UCSD-AML1 (cell line): Measurements from ENCODE around the gene APOC3.
"Not testable (repeated sequence)": the region's sequence is repeated elsewhere in the genome, so short reads cannot be mapped to it uniquely, and the experiment has no call there.

Experiments used
- DNase-seq: peaks from one replicate; lab custom pipeline; 2025; ENCODE audit not compliant: unreplicated experiment; lab: John Stamatoyannopoulos, UW

APOC3 gene

DNA sequence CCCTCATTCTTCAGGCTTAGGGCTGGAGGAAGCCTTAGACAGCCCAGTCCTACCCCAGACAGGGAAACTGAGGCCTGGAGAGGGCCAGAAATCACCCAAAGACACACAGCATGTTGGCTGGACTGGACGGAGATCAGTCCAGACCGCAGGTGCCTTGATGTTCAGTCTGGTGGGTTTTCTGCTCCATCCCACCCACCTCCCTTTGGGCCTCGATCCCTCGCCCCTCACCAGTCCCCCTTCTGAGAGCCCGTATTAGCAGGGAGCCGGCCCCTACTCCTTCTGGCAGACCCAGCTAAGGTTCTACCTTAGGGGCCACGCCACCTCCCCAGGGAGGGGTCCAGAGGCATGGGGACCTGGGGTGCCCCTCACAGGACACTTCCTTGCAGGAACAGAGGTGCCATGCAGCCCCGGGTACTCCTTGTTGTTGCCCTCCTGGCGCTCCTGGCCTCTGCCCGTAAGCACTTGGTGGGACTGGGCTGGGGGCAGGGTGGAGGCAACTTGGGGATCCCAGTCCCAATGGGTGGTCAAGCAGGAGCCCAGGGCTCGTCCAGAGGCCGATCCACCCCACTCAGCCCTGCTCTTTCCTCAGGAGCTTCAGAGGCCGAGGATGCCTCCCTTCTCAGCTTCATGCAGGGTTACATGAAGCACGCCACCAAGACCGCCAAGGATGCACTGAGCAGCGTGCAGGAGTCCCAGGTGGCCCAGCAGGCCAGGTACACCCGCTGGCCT, 641 bp downstream of the APOC3 start:
- no peak for DNase-seq

DNA sequence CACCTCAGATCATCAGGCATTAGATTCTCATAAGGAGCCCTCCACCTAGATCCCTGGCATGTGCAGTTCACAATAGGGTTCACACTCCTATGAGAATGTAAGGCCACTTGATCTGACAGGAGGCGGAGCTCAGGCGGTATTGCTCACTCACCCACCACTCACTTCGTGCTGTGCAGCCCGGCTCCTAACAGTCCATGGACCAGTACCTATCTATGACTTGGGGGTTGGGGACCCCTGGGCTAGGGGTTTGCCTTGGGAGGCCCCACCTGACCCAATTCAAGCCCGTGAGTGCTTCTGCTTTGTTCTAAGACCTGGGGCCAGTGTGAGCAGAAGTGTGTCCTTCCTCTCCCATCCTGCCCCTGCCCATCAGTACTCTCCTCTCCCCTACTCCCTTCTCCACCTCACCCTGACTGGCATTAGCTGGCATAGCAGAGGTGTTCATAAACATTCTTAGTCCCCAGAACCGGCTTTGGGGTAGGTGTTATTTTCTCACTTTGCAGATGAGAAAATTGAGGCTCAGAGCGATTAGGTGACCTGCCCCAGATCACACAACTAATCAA, 2.2 kb downstream of the APOC3 start:
- no peak for DNase-seq

DNA sequence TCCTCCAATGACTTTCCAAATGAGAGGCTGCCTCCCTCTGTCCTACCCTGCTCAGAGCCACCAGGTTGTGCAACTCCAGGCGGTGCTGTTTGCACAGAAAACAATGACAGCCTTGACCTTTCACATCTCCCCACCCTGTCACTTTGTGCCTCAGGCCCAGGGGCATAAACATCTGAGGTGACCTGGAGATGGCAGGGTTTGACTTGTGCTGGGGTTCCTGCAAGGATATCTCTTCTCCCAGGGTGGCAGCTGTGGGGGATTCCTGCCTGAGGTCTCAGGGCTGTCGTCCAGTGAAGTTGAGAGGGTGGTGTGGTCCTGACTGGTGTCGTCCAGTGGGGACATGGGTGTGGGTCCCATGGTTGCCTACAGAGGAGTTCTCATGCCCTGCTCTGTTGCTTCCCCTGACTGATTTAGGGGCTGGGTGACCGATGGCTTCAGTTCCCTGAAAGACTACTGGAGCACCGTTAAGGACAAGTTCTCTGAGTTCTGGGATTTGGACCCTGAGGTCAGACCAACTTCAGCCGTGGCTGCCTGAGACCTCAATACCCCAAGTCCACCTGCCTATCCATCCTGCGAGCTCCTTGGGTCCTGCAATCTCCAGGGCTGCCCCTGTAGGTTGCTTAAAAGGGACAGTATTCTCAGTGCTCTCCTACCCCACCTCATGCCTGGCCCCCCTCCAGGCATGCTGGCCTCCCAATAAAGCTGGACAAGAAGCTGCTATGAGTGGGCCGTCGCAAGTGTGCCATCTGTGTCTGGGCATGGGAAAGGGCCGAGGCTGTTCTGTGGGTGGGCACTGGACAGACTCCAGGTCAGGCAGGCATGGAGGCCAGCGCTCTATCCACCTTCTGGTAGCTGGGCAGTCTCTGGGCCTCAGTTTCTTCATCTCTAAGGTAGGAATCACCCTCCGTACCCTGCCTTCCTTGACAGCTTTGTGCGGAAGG, 2.9 kb downstream of the APOC3 start:
- no peak for DNase-seq

DNA sequence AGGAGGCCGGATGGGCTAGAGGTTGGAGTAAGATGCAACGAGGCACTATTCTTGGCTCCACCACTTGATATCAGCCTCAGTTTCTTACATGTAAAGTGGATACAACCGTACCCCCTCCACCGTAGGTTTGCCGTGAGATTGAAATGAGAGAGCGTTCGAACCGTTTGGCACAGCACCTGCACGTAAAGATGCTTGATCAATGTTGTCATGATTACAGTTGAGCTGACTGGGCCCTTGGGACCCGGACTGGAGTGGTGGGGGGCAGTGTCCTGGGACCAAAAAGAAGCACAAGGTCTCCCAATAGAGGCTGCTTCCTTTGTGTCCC, 3.7 kb downstream of the APOC3 start:
- DNase-seq = no peak

DNA sequence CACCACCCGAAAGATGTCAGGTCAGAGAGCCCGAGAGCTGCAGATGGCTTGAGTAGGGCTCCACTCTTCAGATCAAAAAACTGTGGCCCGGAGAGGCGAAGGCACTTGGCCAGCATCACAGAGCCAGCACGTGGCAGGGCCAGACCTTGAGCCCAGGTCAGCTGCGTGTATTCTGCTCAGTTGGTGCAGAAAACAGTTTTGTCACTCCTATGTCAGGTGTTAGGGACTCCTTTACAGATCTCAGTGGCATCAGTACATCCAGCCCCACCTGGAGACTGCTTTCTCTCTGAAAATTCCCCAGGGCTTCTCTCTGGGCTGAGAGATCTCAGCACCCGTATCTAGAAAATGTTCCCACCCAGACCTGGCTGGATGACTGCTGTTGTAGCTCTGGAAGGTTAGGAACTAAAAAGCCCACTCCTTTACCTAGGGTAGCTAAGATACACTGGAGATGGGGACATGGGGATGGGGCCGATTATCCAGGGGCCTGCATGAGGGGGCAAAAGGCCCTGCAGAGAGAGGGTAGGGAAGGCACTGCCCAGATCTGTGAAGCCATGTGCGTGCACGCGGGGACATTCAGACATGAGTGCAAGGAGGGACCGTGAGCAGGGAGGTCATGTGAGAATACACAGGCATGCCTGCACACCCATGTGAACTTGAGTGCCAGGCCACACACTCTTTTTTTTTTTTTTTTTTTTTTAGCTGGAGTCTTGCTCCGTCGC, 4.3 kb downstream of the APOC3 start:
- no peak for DNase-seq

GRCh38 chr11:116834535-116835041, 4.9 kb downstream of the APOC3 start:
- not testable (repeated sequence) for DNase-seq

DNA sequence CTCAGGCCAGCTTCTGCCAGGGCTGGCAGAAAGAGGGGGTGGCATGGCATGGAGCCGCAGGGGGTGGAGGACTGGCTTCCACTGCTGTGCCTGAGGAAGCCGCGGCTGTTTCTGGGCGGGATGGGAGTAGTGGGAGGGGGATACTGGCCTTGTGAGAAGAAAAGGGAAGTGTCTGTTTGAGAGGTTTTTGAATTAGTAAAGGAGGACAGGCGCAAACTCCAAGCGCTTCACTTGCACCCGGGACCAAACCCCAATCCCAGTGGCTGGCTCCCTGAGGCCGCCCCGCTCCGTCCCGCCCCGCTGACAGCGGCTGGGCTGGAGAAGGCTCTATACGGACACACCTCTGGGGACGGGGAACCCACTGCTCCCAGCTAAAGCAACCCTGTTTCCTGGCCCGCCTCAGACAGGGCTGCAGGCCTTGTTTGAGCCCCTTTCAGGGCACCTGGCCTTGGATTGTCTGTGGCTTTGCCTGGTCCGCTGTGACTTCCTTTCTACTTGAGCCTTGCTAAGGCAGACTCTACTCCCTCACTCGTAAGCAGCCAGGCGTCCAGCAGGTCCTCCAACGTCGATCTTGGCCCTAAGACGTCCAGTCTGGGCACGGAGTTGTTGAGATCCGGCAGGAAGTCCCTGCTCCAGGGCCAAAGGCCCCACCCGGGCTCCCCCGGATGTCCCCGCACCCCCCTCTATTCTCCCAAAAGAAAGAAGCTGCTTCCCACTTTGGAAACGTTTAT, 5.5 kb downstream of the APOC3 start:
- peak; percentile 74 for DNase-seq

- peak; percentile 86 for DNase-seq
Observed at GRCh38 chr11:116835791-116836631, 6.3 kb downstream of the APOC3 start.

DNA sequence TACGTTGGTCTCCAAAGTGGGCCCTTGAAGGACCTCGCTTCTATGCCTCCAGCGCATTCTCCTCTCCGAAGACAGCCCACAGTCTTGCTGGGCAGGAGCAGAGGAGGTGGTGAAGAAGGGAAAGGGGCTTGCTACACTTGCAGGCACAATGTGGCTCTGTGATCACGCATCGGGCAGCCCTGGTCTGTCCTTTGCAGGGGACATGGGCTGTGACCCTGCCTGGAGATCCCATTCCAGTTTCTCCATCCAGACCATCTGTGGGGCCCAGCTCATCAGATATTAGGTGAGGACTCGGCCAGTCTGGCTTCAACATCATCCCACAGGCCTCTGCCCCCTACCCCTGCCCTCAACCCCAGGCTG, 6.9 kb downstream of the APOC3 start:
- no peak for DNase-seq

DNA sequence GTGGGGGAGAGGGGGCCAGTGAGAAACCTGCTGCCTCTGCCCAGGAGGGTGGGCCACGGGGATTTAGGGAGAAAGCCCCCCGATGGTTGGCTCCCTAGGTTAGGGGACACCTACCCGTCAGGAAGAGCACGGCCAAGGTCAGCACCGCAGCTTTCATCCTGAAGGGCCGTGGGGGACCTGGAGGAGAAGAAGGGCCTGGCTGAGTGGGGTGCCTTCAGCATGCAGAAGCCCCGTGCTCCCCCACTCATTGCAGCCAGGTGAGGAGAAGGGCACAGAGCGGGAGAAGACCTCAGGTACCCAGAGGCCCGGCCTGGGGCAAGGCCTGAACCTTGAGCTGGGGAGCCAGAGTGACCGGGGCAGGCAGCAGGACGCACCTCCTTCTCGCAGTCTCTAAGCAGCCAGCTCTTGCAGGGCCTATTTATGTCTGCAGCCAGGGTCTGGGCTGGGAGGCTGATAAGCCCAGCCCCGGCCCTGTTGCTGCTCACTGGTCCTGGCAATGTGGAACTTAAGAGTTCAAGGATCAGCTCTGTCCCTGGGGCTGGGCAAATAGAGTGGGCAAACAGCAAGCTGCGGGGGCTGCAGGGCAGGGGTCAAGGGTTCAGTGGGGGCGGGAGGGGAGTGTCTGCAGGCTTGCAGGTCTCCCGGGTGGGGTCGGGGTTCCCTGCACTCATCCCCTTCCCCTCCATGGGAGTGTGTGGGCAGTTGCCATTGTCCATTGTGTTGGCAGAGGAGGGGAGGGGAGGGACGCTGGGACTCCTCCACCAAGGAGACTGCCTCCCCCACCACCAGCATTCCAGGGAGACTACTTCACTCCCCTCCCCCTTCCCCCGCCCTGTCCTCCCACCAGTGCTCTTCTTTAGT, 7.8 kb downstream of the APOC3 start, which contains the start of gene APOA1:
Gene APOA1, minus strand, starts transcription at position 392 of the 861 bp plus-strand sequence. Its CDS starts 235 bp downstream, at position 157.
- no peak for DNase-seq

GRCh38 chr11:116838321-116839084, 8.8 kb downstream of the APOC3 start:
- no peak for DNase-seq

DNA sequence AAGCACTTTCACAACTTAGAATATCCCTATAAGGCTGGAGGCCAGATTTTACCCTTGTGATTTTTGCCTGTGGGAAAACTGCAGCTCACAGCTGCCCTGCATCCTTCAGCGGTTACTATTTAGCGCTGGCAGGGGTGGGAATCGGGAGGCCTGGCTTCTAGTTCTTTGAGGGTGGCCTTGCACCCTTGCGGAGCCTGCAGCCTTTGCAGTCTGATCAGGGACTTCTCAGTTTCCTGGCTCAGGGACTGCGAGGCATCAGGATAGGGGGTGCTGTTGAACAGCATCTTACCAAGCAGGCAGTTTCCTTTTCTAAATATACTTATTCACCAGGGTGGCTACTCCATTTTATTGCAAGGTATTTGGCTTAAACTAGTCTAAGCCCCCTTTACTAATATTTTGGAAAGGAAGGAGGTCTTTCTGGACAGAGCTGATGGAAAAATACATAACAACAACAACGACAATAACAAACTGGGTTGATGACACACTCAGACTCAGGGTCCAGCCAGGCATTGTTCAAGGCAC, 10.6 kb downstream of the APOC3 start:
- DNase-seq = no peak

DNA sequence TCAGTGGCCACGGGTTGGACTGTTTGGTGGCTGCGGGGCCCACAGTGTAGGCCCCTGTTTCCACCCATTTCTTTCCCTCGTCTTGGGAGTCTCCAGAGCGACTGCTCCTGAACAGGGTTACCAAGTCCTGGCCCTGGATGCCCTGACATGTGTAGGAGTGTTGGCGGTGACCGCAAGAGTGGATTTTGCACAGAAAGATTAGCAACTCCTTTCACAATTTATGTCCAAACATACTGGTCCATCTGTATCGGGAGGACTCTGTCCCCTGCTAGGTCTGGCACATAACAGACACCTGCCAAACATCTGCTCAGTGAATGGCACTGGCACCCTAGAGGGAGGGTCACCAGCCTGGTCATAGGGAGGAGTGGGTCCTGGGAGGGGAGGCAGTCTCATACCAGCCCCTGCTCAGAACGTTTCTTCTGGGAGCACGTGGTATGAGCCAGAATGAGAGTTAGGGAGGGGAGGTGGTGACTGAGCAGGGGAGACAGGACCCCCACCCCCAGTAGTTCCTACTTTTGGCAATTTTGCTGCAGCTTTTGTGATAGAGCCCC, 11.1 kb downstream of the APOC3 start:
- no peak for DNase-seq

DNA sequence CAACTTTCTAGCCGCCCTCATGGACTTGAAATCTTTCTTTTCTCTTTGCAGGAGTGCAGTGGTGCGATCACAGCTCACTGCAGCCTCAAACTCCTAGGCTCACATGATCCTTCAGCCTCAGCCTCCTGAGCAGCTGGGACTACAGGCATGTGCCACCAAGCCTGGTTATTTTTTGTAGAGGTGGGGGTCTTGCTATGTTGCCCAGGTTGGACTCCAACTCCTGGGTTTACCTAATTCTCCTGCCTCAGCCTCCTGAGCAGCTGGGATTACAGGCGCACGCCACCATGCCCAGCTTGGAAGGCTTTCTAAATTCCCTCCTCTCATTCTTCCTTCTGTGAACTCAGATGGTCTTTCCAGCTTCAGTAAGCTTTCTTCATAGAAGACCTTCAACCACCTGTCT, 12.4 kb downstream of the APOC3 start:
- no peak for DNase-seq

- no peak for DNase-seq
Observed at GRCh38 chr11:116842909-116843308, 13.2 kb downstream of the APOC3 start.

DNA sequence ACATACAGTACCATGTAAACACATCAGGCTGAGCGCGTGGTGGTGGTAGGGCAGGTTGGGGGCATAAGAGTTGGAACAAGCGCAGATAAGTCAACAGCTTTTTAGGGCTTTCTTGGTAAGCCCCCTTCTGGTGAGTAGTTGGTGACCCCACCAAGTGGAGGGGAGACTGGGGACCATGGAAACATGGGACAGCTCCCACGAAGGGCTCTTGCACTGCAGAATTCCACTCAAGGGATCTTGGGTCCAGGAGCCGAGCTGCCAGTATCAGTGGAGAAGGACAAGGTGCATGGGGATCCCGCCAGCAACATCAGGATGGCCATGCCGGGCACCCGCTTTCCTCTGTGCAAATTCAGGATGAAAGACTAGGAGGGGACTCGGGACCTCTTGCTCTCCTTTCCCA, 14.0 kb downstream of the APOC3 start:
- no peak for DNase-seq

GRCh38 chr11:116844722-116845121, 15.0 kb downstream of the APOC3 start:
- DNase-seq = no peak
